Memory B cell (primary cell): Measurements from ENCODE around the gene ARHGAP27.
"Not testable (repeated sequence)": the region's sequence is repeated elsewhere in the genome, so short reads cannot be mapped to it uniquely, and the experiment has no call there.

Experiments used
- ATAC-seq: fragments of 150-1000 bp; cut with Tn5 transposase; 2 replicates; pipeline ENCODE4 v1.10.0; 2021; ENCODE audit warnings: low read depth, mild to moderate bottlenecking, moderate library complexity
- DNase-seq, 2 donors: peaks; one replicate each; pipeline ENCODE4 v3.0.0; 2022; ENCODE audit warnings: low spot score in 2 of 2
- H3K27ac Mint-ChIP-seq: one replicate; pipeline ENCODE4 v1.8.0; 2022; ENCODE audit warnings: mild to moderate bottlenecking, moderate library complexity, mixed read lengths
- H3K27me3 Mint-ChIP-seq: one replicate; pipeline ENCODE4 v1.8.0; 2022; ENCODE audit warnings: mixed read lengths
- H3K36me3 Mint-ChIP-seq: one replicate; pipeline ENCODE4 v1.8.0; 2022; ENCODE audit warnings: mild to moderate bottlenecking, mixed read lengths
- H3K4me1 Mint-ChIP-seq: one replicate; pipeline ENCODE4 v1.8.0; 2022; ENCODE audit warnings: mixed read lengths
- H3K4me3 Mint-ChIP-seq: one replicate; pipeline ENCODE4 v1.8.0; 2022; ENCODE audit warnings: mild to moderate bottlenecking, moderate library complexity, mixed read lengths
- H3K9me3 Mint-ChIP-seq: one replicate; pipeline ENCODE4 v1.8.0; 2022; ENCODE audit warnings: mixed read lengths

ARHGAP27 gene

GRCh38 chr17:45432405-45433158 lies at the start of gene ARHGAP27:
ARHGAP27 (minus strand) TSS chr17:45432870; CDS start chr17:45430279, 2,591 bp downstream.
- Mint-ChIP-seq H3K9me3 (no peaks in the 10 kb centered on the region), H3K36me3 (no peaks in the 10 kb centered on the region), H3K27ac (no peak within 1 kb of the TSS), H3K27me3 (no peaks in the 10 kb centered on the region), H3K4me1 (peaks cover 16% of the 10 kb centered on the region), H3K4me3 (peak within 1 kb of the TSS; percentile 89)
- ATAC-seq (no peak), DNase-seq (no peak)

- not testable (repeated sequence) for H3K27me3 Mint-ChIP-seq, DNase-seq, H3K27ac Mint-ChIP-seq, H3K36me3 Mint-ChIP-seq, H3K4me3 Mint-ChIP-seq, ATAC-seq, H3K9me3 Mint-ChIP-seq
- H3K4me1 Mint-ChIP-seq, result peaks cover 10% of the 10 kb centered on the region
Observed at GRCh38 chr17:45482317-45482716, 49.6 kb upstream of the ARHGAP27 start.

GRCh38 chr17:45475436-45475835 lies 42.8 kb upstream of the ARHGAP27 start:
- H3K9me3 Mint-ChIP-seq, H3K4me3 Mint-ChIP-seq, ATAC-seq, DNase-seq, H3K27ac Mint-ChIP-seq, H3K27me3 Mint-ChIP-seq, H3K4me1 Mint-ChIP-seq: not testable (repeated sequence)
- peaks cover 21% of the 10 kb centered on the region for H3K36me3 Mint-ChIP-seq

- not testable (repeated sequence) for H3K9me3 Mint-ChIP-seq, H3K4me1 Mint-ChIP-seq, H3K4me3 Mint-ChIP-seq, H3K27ac Mint-ChIP-seq, H3K27me3 Mint-ChIP-seq, DNase-seq, ATAC-seq
- peaks cover 17% of the 10 kb centered on the region for H3K36me3 Mint-ChIP-seq
Observed at GRCh38 chr17:45472249-45472648, 39.6 kb upstream of the ARHGAP27 start.

GRCh38 chr17:45469204-45469563 lies 36.5 kb upstream of the ARHGAP27 start:
- H3K4me1 Mint-ChIP-seq, H3K36me3 Mint-ChIP-seq, H3K9me3 Mint-ChIP-seq, H3K27ac Mint-ChIP-seq, ATAC-seq, DNase-seq, H3K27me3 Mint-ChIP-seq, H3K4me3 Mint-ChIP-seq: not testable (repeated sequence)

GRCh38 chr17:45468293-45469203 lies 35.9 kb upstream of the ARHGAP27 start:
- not testable (repeated sequence) for H3K27me3 Mint-ChIP-seq, H3K27ac Mint-ChIP-seq, H3K9me3 Mint-ChIP-seq, ATAC-seq, H3K4me3 Mint-ChIP-seq, H3K4me1 Mint-ChIP-seq, DNase-seq, H3K36me3 Mint-ChIP-seq

GRCh38 chr17:45461524-45462327 lies 29.1 kb upstream of the ARHGAP27 start:
- not testable (repeated sequence) for H3K36me3 Mint-ChIP-seq, H3K4me3 Mint-ChIP-seq, H3K4me1 Mint-ChIP-seq, H3K9me3 Mint-ChIP-seq, H3K27me3 Mint-ChIP-seq
- DNase-seq (peak; percentile 56 to 70), ATAC-seq (peak; percentile 100)
- peak overlapping the region; percentile 47 for H3K27ac Mint-ChIP-seq

- not testable (repeated sequence) for H3K9me3 Mint-ChIP-seq, H3K4me3 Mint-ChIP-seq, H3K27me3 Mint-ChIP-seq, H3K27ac Mint-ChIP-seq, DNase-seq, H3K4me1 Mint-ChIP-seq, ATAC-seq
- H3K36me3 Mint-ChIP-seq, result peaks cover 13% of the 10 kb centered on the region
Observed at GRCh38 chr17:45460422-45460821, 27.8 kb upstream of the ARHGAP27 start.

- H3K27ac Mint-ChIP-seq, H3K9me3 Mint-ChIP-seq, H3K27me3 Mint-ChIP-seq, ATAC-seq, H3K4me3 Mint-ChIP-seq, DNase-seq: not testable (repeated sequence)
- Mint-ChIP-seq H3K36me3 (peaks cover 23% of the 10 kb centered on the region), H3K4me1 (peaks cover 13% of the 10 kb centered on the region)
Observed at GRCh38 chr17:45454341-45454740, 21.7 kb upstream of the ARHGAP27 start.

GRCh38 chr17:45453731-45454130 lies 21.1 kb upstream of the ARHGAP27 start:
- H3K27me3 Mint-ChIP-seq, H3K27ac Mint-ChIP-seq, H3K9me3 Mint-ChIP-seq, DNase-seq, ATAC-seq, H3K4me3 Mint-ChIP-seq: not testable (repeated sequence)
- H3K36me3 Mint-ChIP-seq, result peaks cover 24% of the 10 kb centered on the region
- H3K4me1 Mint-ChIP-seq, result peaks cover 13% of the 10 kb centered on the region

GRCh38 chr17:45453225-45453534 lies 20.5 kb upstream of the ARHGAP27 start:
- not testable (repeated sequence) for H3K27me3 Mint-ChIP-seq, H3K9me3 Mint-ChIP-seq, H3K27ac Mint-ChIP-seq, ATAC-seq, H3K4me3 Mint-ChIP-seq, DNase-seq
- peaks cover 13% of the 10 kb centered on the region for H3K4me1 Mint-ChIP-seq
- H3K36me3 Mint-ChIP-seq, result peaks cover 24% of the 10 kb centered on the region

GRCh38 chr17:45452329-45453224 lies 19.9 kb upstream of the ARHGAP27 start:
- peaks cover 13% of the 10 kb centered on the region for H3K4me1 Mint-ChIP-seq
- H3K27ac Mint-ChIP-seq, H3K4me3 Mint-ChIP-seq, H3K27me3 Mint-ChIP-seq, DNase-seq, H3K9me3 Mint-ChIP-seq: not testable (repeated sequence)
- ATAC-seq, result peak; percentile 58
- peaks cover 24% of the 10 kb centered on the region for H3K36me3 Mint-ChIP-seq

- peak; percentile 58 for ATAC-seq
- H3K9me3 Mint-ChIP-seq, DNase-seq, H3K27ac Mint-ChIP-seq, H3K4me3 Mint-ChIP-seq, H3K27me3 Mint-ChIP-seq: not testable (repeated sequence)
- Mint-ChIP-seq H3K4me1 (peaks cover 13% of the 10 kb centered on the region), H3K36me3 (peaks cover 24% of the 10 kb centered on the region)
Observed at GRCh38 chr17:45451660-45452059, 19.0 kb upstream of the ARHGAP27 start.
